Measurements from ENCODE around the gene ABR. TPM values are rescaled to one million over a fixed set of nuclear protein-coding genes. Genes with fewer than 3 reads are reported as not detected.

ABR gene
- total RNA-seq, 5 donors from 2014 or later (not counting 1 experiment from before 2014, with no cell fraction given) = 89.4 to 165 (median 125) TPM

- Mint-ChIP-seq H3K4me3 (no peak overlapping the region), H3K4me1 (no peaks in the 10 kb centered on the region), H3K27ac (no peak overlapping the region), H3K27me3 (no peaks in the 10 kb centered on the region), H3K36me3 (peaks cover 39% of the 10 kb centered on the region), H3K9me3 (no peaks in the 10 kb centered on the region)
- Histone ChIP-seq H3K36me3 (ENCODE audit: control insufficient read depth in 2 of 2, extremely low read depth in 1 of 2, insufficient read depth in 1 of 2, low read length in 1 of 2) (peaks cover 17 to 53% of the 10 kb centered on the region in 2 donors), H3K27ac (ENCODE audit: low read length) (no peak overlapping the region), H3K9me3 (no peaks in the 10 kb centered on the region), H3K27me3 (replicated peaks in 1 of 2; ENCODE audit: control insufficient read depth in 2 of 2, extremely low read depth in 1 of 2, insufficient read depth in 2 of 2, low read length in 1 of 2) (no peaks in the 10 kb centered on the region), H3K4me1 (ENCODE audit: control insufficient read depth in 1 of 2, extremely low read depth in 1 of 2, insufficient read depth in 2 of 2, low read length in 2 of 2) (no peaks in the 10 kb centered on the region), H3K4me3 (ENCODE audit: control insufficient read depth in 1 of 2, extremely low read depth in 1 of 2, low read length in 1 of 2) (no peak overlapping the region)
- no peak for ATAC-seq (replicated peaks in 1 of 4)
- 95% methylated on average over 9 of the region's 10 CpGs for WGBS (ENCODE audit: insufficient coverage)
- DNase-seq = no peak
- ChIA-PET POLR2A (no interaction called here), CTCF (interaction anchor here (0.6 to 1.0 kb wide), 3 partner anchors 14 to 1508 kb away, joined by 3 to 4 read pairs (median 3); no protein-coding TSS in a partner anchor)
Observed at GRCh38 chr17:1056761-1057160, 123.0 kb downstream of the ABR start.

- Mint-ChIP-seq H3K9me3 (no peaks in the 10 kb centered on the region), H3K27ac (no peak overlapping the region), H3K27me3 (no peaks in the 10 kb centered on the region), H3K36me3 (peaks cover 35% of the 10 kb centered on the region), H3K4me1 (no peaks in the 10 kb centered on the region), H3K4me3 (no peak overlapping the region)
- peaks cover 15 to 48% of the 10 kb centered on the region in 2 donors for H3K36me3 ChIP-seq (ENCODE audit: control insufficient read depth in 2 of 2, extremely low read depth in 1 of 2, insufficient read depth in 1 of 2, low read length in 1 of 2)
- CTCF ChIA-PET = interaction anchor here in 1 of 2 donors (0.7 to 1.1 kb wide), 3 partner anchors 13 to 165 kb away, joined by 3 to 5 read pairs (median 4); no protein-coding TSS in a partner anchor
- H3K27ac ChIP-seq (ENCODE audit: low read length) = no peak overlapping the region
- H3K4me1 ChIP-seq (ENCODE audit: control insufficient read depth in 1 of 2, extremely low read depth in 1 of 2, insufficient read depth in 2 of 2, low read length in 2 of 2) = peaks cover 0 to 5% of the 10 kb centered on the region in 2 experiments
- peak; percentile 41 to 57 (median 55) for ATAC-seq (replicated peaks in 1 of 4)
- POLR2A ChIA-PET = no interaction called here
- WGBS (ENCODE audit: insufficient coverage) = 91% methylated on average over 14 of the region's 22 CpGs
- no peak overlapping the region for H3K4me3 ChIP-seq (ENCODE audit: control insufficient read depth in 1 of 2, extremely low read depth in 1 of 2, low read length in 1 of 2)
- no peaks in the 10 kb centered on the region for H3K27me3 ChIP-seq (replicated peaks in 1 of 2; ENCODE audit: control insufficient read depth in 2 of 2, extremely low read depth in 1 of 2, insufficient read depth in 2 of 2, low read length in 1 of 2)
- no peaks in the 10 kb centered on the region for H3K9me3 ChIP-seq
- peak in 25 of 35 experiments; percentile 9 to 52 (median 28) for DNase-seq
Observed at GRCh38 chr17:1055751-1056645, 123.8 kb downstream of the ABR start.

- Mint-ChIP-seq H3K36me3 (peaks cover 33% of the 10 kb centered on the region), H3K9me3 (no peaks in the 10 kb centered on the region), H3K4me1 (no peaks in the 10 kb centered on the region), H3K27me3 (no peaks in the 10 kb centered on the region), H3K27ac (no peak overlapping the region), H3K4me3 (no peak overlapping the region)
- ChIA-PET CTCF (interaction anchor here in 1 of 2 donors (1.1 kb wide), 1 partner anchor 164 kb away, joined by 5 read pairs; no protein-coding TSS in a partner anchor), POLR2A (no interaction called here)
- Histone ChIP-seq H3K27me3 (replicated peaks in 1 of 2; ENCODE audit: control insufficient read depth in 2 of 2, extremely low read depth in 1 of 2, insufficient read depth in 2 of 2, low read length in 1 of 2) (no peaks in the 10 kb centered on the region), H3K4me3 (ENCODE audit: control insufficient read depth in 1 of 2, extremely low read depth in 1 of 2, low read length in 1 of 2) (no peak overlapping the region), H3K36me3 (ENCODE audit: control insufficient read depth in 2 of 2, extremely low read depth in 1 of 2, insufficient read depth in 1 of 2, low read length in 1 of 2) (peaks cover 15 to 48% of the 10 kb centered on the region in 2 donors), H3K9me3 (no peaks in the 10 kb centered on the region), H3K4me1 (ENCODE audit: control insufficient read depth in 1 of 2, extremely low read depth in 1 of 2, insufficient read depth in 2 of 2, low read length in 2 of 2) (peaks cover 0 to 5% of the 10 kb centered on the region in 2 experiments), H3K27ac (ENCODE audit: low read length) (no peak overlapping the region)
- DNase-seq (no peak), ATAC-seq (replicated peaks in 1 of 4) (no peak)
- 98% methylated on average over 8 of the region's 16 CpGs for WGBS (ENCODE audit: insufficient coverage)
Observed at GRCh38 chr17:1055231-1055630, 124.5 kb downstream of the ABR start.

- H3K4me3 ChIP-seq (ENCODE audit: control insufficient read depth in 1 of 2, extremely low read depth in 1 of 2, low read length in 1 of 2) = no peak overlapping the region
- H3K9me3 Mint-ChIP-seq = no peaks in the 10 kb centered on the region
- 88% methylated on average over 3 of the region's 4 CpGs for WGBS (ENCODE audit: insufficient coverage)
- H3K27ac ChIP-seq (ENCODE audit: low read length) = no peak overlapping the region
- no peaks in the 10 kb centered on the region for H3K27me3 Mint-ChIP-seq
- peaks cover 35% of the 10 kb centered on the region for H3K36me3 Mint-ChIP-seq
- H3K4me3 Mint-ChIP-seq = no peak overlapping the region
- ATAC-seq (replicated peaks in 1 of 4) = no peak
- no peaks in the 10 kb centered on the region for H3K9me3 ChIP-seq
- DNase-seq = no peak
- peaks cover 15 to 47% of the 10 kb centered on the region in 2 donors for H3K36me3 ChIP-seq (ENCODE audit: control insufficient read depth in 2 of 2, extremely low read depth in 1 of 2, insufficient read depth in 1 of 2, low read length in 1 of 2)
- ChIA-PET CTCF (interaction anchor here in 1 of 2 donors (1.1 kb wide), 1 partner anchor 164 kb away, joined by 5 read pairs; no protein-coding TSS in a partner anchor), POLR2A (interaction anchor here in 1 of 2 donors (0.6 kb wide), 1 partner anchor 11 kb away, joined by 4 read pairs; no protein-coding TSS in a partner anchor)
- H3K27ac Mint-ChIP-seq = no peak overlapping the region
- H3K4me1 ChIP-seq (ENCODE audit: control insufficient read depth in 1 of 2, extremely low read depth in 1 of 2, insufficient read depth in 2 of 2, low read length in 2 of 2) = peaks cover 0 to 5% of the 10 kb centered on the region in 2 experiments
- H3K4me1 Mint-ChIP-seq = no peaks in the 10 kb centered on the region
- no peaks in the 10 kb centered on the region for H3K27me3 ChIP-seq (replicated peaks in 1 of 2; ENCODE audit: control insufficient read depth in 2 of 2, extremely low read depth in 1 of 2, insufficient read depth in 2 of 2, low read length in 1 of 2)
Observed at GRCh38 chr17:1054656-1055055, 125.1 kb downstream of the ABR start.

- Histone ChIP-seq H3K36me3 (ENCODE audit: control insufficient read depth in 2 of 2, extremely low read depth in 1 of 2, insufficient read depth in 1 of 2, low read length in 1 of 2) (peaks cover 12 to 44% of the 10 kb centered on the region in 2 donors), H3K4me3 (ENCODE audit: control insufficient read depth in 1 of 2, extremely low read depth in 1 of 2, low read length in 1 of 2) (no peak overlapping the region), H3K9me3 (no peaks in the 10 kb centered on the region), H3K4me1 (ENCODE audit: control insufficient read depth in 1 of 2, extremely low read depth in 1 of 2, insufficient read depth in 2 of 2, low read length in 2 of 2) (peaks cover 0 to 5% of the 10 kb centered on the region in 2 experiments), H3K27ac (ENCODE audit: low read length) (no peak overlapping the region), H3K27me3 (replicated peaks in 1 of 2; ENCODE audit: control insufficient read depth in 2 of 2, extremely low read depth in 1 of 2, insufficient read depth in 2 of 2, low read length in 1 of 2) (no peaks in the 10 kb centered on the region)
- H3K36me3 Mint-ChIP-seq = peaks cover 30% of the 10 kb centered on the region
- no peaks in the 10 kb centered on the region for H3K27me3 Mint-ChIP-seq
- ChIA-PET POLR2A (interaction anchor here in 1 of 2 donors (0.6 kb wide), 1 partner anchor 10 kb away, joined by 4 read pairs; no protein-coding TSS in a partner anchor), CTCF (no interaction called here)
- no peaks in the 10 kb centered on the region for H3K4me1 Mint-ChIP-seq
- no peaks in the 10 kb centered on the region for H3K9me3 Mint-ChIP-seq
- H3K27ac Mint-ChIP-seq = no peak overlapping the region
- no peak for ATAC-seq (replicated peaks in 1 of 4)
- DNase-seq = no peak
- 95% methylated on average over 34 of the region's 35 CpGs for WGBS (ENCODE audit: insufficient coverage)
- H3K4me3 Mint-ChIP-seq = no peak overlapping the region
Observed at GRCh38 chr17:1053661-1054360, 126.0 kb downstream of the ABR start.
